Tibial artery (tissue), 4 donors: ENCODE measurements around the gene SLC16A13.
A peak's percentile ranks its signal among the peaks of the same experiment; 100 is the strongest.

ENCODE experiments used
- DNase-seq, 2 donors: peaks; one replicate each; pipeline ENCODE4 v3.0.0-alpha.2; 2019
- H3K27ac ChIP-seq, 2 donors: fragments of 200-600 bp; sonication (generic) in 1 of 2; 1 replicate in 1 of 2; 2 replicates in 1 of 2; pipeline ENCODE4 v1.5.1; 2018 to 2019; ENCODE audit warnings: mild to moderate bottlenecking in 1 of 2
- H3K27me3 ChIP-seq, 2 donors: fragments of 200-600 bp; sonication (generic) in 1 of 2; one replicate each; pipeline versions ENCODE4 v1.5.1 to v1.6.0; 2016 to 2019
- H3K36me3 ChIP-seq, 3 donors: fragments of 200-600 bp; sonication (generic) in 2 of 3; one replicate each; pipeline ENCODE4 v1.5.1; 2016 to 2019; ENCODE audit warnings: mild to moderate bottlenecking in 2 of 3
- H3K4me1 ChIP-seq, 4 donors: fragments of 200-600 bp; sonication (generic) in 2 of 4; 1 replicate in 3 of 4; 2 replicates in 1 of 4; pipeline ENCODE4 v1.5.1; 2016 to 2019
- H3K4me3 ChIP-seq, 2 donors: fragments of 200-600 bp; sonication (generic) in 1 of 2; 1 replicate in 1 of 2; 2 replicates in 1 of 2; pipeline ENCODE4 v1.5.1; 2018 to 2019; ENCODE audit warnings: mild to moderate bottlenecking in 2 of 2
- H3K9me3 ChIP-seq, 3 donors: fragments of 200-600 bp; sonication (generic) in 1 of 3; one replicate each; pipeline ENCODE4 v1.5.1; 2016 to 2019
- intact Hi-C: fragments of 100-400 bp; cut with DNase I; formaldehyde crosslinking; loops from one replicate; pipeline ENCODE4 v1.15.0; 2023; ENCODE audit warnings: low total_unique reads
- TF ChIP-seq, protein P1 (sequence below), 2 experiments: fragments of 200-600 bp in 1 of 2; fragments of 450-650 bp in 1 of 2; IDR thresholded peaks; one replicate each; pipeline ENCODE4 v1.5.1; 2017 to 2019; ENCODE audit warnings: antibody characterized with exemption in 2 of 2, mild to moderate bottlenecking in 1 of 2, moderate library complexity in 1 of 2

The SLC16A13 gene

DNA sequence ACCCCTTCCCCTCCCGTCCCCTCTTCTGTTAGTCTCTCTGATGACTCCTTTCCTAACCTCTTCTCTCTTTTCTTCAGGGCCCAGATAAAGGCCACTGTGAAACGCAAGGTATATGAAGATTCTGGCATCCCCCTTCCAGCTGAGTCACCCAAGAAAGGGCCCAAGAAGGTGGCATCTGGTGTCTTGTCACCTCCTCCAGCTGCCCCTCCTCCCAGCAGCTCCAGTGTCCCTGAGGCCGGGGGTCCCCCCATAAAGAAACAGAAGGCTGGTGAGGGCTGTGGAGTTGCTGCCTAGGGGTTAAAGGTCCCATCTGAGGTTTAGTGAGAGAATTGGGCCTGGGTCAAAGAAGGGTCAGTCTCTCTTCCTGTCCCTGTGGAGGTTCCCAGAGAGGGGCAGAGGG is 19.4 kb upstream of the SLC16A13 start:
- intact Hi-C loops, result no loop called here
- no peaks in the 10 kb centered on the region for H3K9me3 ChIP-seq
- peak overlapping the region; percentile 91 to 97 for H3K27ac ChIP-seq
- H3K27me3 ChIP-seq, result no peaks in the 10 kb centered on the region
- no peak for DNase-seq
- TF ChIP-seq, protein P1, sequence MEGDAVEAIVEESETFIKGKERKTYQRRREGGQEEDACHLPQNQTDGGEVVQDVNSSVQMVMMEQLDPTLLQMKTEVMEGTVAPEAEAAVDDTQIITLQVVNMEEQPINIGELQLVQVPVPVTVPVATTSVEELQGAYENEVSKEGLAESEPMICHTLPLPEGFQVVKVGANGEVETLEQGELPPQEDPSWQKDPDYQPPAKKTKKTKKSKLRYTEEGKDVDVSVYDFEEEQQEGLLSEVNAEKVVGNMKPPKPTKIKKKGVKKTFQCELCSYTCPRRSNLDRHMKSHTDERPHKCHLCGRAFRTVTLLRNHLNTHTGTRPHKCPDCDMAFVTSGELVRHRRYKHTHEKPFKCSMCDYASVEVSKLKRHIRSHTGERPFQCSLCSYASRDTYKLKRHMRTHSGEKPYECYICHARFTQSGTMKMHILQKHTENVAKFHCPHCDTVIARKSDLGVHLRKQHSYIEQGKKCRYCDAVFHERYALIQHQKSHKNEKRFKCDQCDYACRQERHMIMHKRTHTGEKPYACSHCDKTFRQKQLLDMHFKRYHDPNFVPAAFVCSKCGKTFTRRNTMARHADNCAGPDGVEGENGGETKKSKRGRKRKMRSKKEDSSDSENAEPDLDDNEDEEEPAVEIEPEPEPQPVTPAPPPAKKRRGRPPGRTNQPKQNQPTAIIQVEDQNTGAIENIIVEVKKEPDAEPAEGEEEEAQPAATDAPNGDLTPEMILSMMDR (IDR thresholded peaks at IDR 0.05), result no peak
- H3K36me3 ChIP-seq, result peaks cover 0 to 13% (median 13%) of the 10 kb centered on the region in 3 donors
- H3K4me1 ChIP-seq, result peaks cover 5 to 58% (median 48%) of the 10 kb centered on the region in 4 donors
- no peak overlapping the region for H3K4me3 ChIP-seq

DNA sequence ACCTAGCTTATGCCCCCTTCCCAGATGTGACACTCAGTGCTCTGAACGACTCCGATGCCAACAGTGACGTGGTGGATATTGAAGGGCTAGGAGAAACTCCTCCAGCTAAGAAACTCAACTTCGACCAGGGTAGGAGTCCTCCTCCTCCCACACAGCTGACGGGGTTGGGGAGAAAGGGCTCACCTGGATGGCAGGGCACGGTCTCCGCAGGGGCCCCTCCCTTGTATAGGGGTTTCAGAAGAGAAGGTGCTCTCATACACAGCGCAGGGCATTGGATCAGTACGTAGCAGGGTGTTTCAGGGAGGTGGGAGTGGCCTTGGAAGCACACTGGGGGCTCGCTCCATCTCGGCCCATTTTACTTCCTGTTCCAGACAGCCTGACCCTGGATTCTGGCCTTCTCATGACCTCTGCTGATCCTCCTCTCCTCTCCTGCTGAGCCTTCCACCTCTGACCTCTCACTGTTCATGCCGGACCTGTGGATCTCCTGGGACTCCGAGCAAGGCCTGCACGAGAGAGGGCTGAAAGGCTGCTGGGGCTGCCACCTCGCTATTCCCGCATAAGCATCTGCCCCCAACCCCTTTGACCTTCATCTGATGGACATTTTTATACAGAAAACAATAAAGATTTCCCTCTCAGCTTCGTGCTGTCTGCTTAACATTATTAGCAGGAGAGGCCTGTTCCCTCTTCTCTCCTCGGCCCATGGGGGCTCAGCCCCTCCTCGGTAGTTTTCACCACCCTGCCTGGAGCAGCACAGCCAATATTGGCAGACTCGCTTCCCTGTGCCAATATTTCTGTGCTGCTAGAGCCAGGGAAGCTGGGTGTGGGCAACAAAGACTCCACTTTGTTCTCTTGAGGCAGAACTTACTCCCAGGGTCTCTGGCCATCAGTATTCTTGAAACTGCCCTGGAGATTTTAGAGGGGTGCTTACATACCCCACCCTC is 18.7 kb upstream of the SLC16A13 start:
- DNase-seq, result no peak
- Histone ChIP-seq H3K9me3 (no peaks in the 10 kb centered on the region), H3K36me3 (peaks cover 0 to 13% (median 13%) of the 10 kb centered on the region in 3 donors), H3K27ac (peak overlapping the region; percentile 91 to 97), H3K4me1 (peaks cover 5 to 62% (median 53%) of the 10 kb centered on the region in 4 donors), H3K4me3 (peak overlapping the region; percentile 68 to 83), H3K27me3 (peaks cover 0 to 5% of the 10 kb centered on the region in 2 donors)
- TF ChIP-seq, protein P1 (IDR thresholded peaks at IDR 0.05), result no peak
- intact Hi-C loops, result no loop called here

DNA sequence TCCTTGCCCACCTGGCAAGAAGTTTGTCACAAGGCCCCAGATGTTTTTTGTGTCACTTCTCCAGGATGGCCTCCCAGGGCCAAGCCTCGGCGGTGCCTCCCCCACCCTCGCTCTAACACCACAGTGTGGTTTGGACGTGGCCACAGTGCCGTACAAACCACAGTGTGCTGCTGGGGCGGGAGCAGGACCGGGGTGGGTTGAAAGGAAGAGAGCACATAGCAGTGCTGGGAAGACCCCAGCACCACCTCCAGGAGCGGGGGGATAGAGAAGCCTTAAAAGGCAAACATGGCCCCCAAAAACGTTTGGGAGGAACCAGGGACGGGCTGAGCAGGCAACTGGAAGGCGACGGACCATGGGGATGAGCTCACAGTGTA is 18.0 kb upstream of the SLC16A13 start:
- H3K27me3 ChIP-seq, result peaks cover 0 to 12% of the 10 kb centered on the region in 2 donors
- DNase-seq, result no peak
- H3K4me3 ChIP-seq, result peak overlapping the region; percentile 68 to 83
- peak overlapping the region; percentile 91 to 97 for H3K27ac ChIP-seq
- intact Hi-C loops, result no loop called here
- no peaks in the 10 kb centered on the region for H3K9me3 ChIP-seq
- TF ChIP-seq, protein P1 (IDR thresholded peaks at IDR 0.05), result no peak
- peaks cover 5 to 68% (median 57%) of the 10 kb centered on the region in 4 donors for H3K4me1 ChIP-seq
- H3K36me3 ChIP-seq, result peaks cover 0 to 13% (median 13%) of the 10 kb centered on the region in 3 donors

DNA sequence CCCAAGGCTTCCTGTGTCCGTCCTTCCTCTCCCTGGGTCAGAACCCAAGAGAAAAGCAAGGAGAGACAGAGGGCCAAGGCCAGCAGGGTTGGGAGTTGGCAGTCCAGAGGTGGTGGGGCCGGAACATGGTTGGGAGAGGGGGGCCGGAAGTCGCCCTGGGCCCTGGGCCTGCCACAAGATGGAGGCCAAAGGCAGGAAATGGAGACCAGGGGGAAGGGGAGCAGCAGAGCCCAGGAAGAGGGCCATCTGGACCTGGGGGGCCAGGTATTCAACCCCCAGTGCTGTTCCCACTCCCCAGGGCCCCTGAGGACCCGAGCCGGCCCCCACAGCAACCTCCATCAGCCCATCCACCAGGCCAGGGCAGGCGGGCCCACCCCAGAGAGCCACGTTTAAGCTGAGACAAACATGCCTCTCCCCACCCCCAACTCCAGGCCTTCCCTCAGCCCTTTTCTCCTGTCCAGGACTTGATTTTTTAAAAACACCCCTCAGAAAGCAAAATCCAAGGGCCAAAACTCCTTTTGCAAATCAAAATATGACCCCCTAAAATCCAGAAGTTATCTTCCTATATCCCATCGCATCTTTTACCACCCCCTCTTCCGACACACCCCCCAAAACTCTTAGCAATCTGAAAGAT is 17.4 kb upstream of the SLC16A13 start:
- peak overlapping the region; percentile 68 to 83 for H3K4me3 ChIP-seq
- peaks cover 5 to 69% (median 57%) of the 10 kb centered on the region in 4 donors for H3K4me1 ChIP-seq
- DNase-seq, result peak; percentile 72 to 89
- H3K27ac ChIP-seq, result peak overlapping the region; percentile 91 to 97
- no peaks in the 10 kb centered on the region for H3K9me3 ChIP-seq
- peaks cover 0 to 13% (median 13%) of the 10 kb centered on the region in 3 donors for H3K36me3 ChIP-seq
- TF ChIP-seq, protein P1 (IDR thresholded peaks at IDR 0.05), result no peak
- H3K27me3 ChIP-seq, result peaks cover 0 to 18% of the 10 kb centered on the region in 2 donors
- intact Hi-C loops, result no loop called here

DNA sequence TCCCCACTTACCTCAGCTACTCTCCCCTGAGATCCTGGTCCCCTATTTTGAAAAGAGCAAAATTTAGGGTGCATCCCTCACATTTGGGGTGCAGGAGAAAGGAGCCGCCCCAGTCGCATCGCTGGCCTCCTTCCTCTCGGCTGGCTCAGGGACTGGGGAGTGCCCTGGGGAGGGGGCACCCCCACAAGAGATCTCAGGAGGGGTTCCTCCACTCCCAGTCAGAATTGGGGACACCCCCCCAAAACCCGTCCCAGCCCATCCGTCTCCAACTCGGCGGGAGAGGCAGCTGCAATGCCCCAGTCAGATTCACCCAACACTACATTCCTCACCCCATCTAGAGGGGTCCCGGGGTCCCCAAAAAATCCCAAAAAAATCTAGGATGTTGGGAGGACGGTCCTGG is 16.4 kb upstream of the SLC16A13 start:
- Histone ChIP-seq H3K4me1 (peaks cover 5 to 62% (median 54%) of the 10 kb centered on the region in 4 donors), H3K27ac (peak overlapping the region; percentile 91 to 97)
- intact Hi-C loops, result no loop called here

More for the DNA sequence above, 16.4 kb upstream of the SLC16A13 start:
- TF ChIP-seq, protein P1 (IDR thresholded peaks at IDR 0.05), result no peak
- no peak for DNase-seq
- peaks cover 0 to 27% of the 10 kb centered on the region in 2 donors for H3K27me3 ChIP-seq
- H3K36me3 ChIP-seq, result peaks cover 0 to 13% (median 13%) of the 10 kb centered on the region in 3 donors
- no peaks in the 10 kb centered on the region for H3K9me3 ChIP-seq
- H3K4me3 ChIP-seq, result peak overlapping the region; percentile 68 to 83
